GM19397 (cell line): ENCODE results near the gene WNT4.

Experiments
- ATAC-seq: cut with Tn5 transposase; IDR thresholded peaks from one replicate; pipeline ENCODE4 v1.9.1; 2021; ENCODE audit warnings: mild to moderate bottlenecking, moderate library complexity; ENCODE audit not compliant: unreplicated experiment

The WNT4 gene

GRCh38 chr1:22143065-22144033 is at the start of gene WNT4:
WNT4 (minus strand) TSS chr1:22143097; CDS start chr1:22142922, 175 bp downstream.
- no peak for ATAC-seq

DNA sequence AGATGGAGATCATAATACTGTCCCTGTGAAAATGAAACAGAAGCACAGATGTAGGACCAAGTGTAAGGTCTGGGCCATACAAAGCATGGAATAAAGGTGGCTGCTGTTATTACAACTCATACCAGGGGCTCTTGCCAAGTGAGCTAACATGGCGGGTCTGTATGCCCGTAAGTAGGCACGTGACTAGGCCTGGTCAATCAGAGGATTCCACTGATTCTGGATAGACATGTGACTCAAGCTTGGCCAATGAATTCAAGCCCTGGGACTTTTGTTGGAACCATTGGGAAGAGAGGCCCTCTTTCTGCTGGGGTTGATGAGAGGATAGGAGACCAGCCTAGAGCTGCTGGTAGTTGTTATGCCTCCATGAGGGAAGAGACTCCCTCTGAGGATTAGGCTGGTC is 47.8 kb upstream of the WNT4 start:
- ATAC-seq, result no peak

- no peak for ATAC-seq
These were observed 47.4 kb upstream of the WNT4 start for GRCh38 chr1:22190251-22190650.

DNA sequence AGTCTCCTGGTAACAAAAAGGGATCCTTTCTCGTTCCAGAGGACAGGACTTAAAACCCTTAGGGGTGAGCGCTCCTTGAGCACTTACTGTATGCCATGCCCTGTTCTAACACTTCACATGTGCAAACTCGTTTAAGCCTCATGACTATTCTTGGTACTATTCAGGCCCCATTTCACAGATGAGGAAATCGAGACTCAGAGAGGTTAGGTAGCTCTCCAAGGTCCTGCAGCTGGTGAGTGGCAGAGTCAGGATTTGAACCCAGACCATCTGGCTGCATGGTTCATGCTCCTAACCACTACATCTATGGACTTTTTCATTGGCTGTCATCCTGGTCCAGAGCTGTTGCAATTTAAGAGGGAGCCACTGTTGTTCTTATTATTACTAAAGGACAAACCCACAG is 46.7 kb upstream of the WNT4 start:
- ATAC-seq, result no peak

DNA sequence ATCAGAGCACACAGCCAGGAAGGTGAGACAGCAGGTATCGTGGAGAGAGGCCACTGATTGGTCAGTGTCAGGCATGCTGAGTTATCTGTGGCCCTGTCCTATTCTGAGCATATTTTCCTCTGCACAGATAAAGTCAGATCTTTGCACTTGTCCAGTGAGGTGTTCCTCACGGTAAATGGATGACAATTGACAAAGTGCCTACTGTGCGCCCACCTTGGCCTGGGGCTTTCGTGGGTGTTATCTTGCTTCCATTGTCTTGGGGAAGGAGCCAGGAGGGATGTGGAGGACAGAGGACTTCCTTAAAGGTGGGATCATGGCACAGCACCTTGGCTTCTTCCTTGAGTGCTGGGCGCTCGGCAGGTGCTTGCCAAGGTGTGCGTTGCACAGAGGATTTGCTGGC is 46.0 kb upstream of the WNT4 start:
- no peak for ATAC-seq

GRCh38 chr1:22188436-22188835 is 45.5 kb upstream of the WNT4 start:
- ATAC-seq, result no peak

DNA sequence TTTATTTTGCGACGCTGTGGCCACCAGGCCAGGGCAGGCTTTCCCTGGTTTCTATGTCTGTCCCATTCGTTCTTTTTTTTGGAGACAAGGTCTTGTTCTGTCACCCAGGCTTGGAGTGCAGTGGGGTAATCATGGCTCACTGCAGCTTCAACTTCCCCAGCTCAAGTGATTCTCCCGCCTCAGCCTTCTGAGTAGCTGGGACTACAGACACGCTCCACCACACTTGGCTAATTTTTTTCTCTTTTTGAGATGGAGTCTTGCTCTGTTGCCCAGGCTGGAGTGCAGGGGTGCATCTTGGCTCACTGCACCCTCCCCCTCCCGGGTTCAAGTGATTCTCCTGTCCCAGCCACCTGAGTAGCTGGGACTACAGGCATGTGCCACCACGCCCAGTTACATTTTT is 43.4 kb upstream of the WNT4 start:
- ATAC-seq, result no peak

DNA sequence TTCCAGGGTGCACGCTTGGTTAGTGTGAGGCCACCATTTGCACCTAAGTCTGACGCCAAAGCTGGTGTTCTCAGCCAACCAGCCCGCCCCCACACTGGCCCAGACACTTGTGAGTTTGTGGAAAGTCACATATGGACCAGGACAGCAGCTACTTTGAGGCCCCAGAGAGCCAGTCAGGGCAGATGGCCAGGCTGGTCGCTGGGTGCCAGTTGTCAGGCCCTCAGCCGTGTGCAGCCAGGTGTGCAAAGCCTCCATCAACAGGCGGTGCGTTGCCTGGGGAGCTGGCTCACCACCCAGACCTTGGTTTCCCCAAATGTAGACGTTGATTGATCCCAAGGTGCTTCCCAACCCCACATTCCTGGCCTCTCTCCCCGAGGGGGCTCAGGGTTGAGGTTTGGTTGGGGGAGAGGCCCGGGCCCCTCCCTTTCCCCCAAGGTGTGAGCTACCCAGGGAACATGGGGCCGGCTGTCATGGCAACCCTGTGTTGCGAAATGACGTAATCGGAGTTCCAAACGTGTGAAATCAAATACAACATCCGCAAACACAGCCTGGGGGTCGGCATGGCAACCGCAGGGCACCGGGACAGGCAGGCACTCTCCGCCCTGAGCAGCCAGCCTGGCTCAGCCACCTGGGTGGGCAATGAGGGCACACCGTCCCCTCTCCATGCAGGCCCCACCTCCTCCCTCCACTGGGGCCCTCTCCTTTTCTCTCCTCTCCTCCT is 42.2 kb upstream of the WNT4 start:
- ATAC-seq, result no peak

DNA sequence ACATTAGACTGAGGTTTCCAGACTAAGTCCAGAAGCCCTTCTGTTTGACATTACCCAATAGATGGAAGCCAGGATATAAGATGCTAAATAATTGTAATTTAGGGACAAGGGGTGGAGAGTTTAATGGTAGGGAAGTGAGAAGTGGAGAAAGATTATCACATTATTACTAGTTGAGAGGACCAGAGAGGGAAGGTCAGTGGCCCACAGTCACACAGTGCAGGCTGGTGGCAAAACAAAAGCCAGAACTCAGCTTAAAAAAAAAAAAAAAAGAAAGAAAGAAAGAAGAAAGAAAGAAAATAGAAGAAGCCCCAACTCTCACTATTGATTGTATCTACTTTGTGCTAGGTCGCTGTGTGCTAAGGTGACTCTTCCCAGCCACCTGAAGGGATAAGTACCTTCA is 41.6 kb upstream of the WNT4 start:
- no peak for ATAC-seq

- no peak for ATAC-seq
These were observed 39.8 kb upstream of the WNT4 start for GRCh38 chr1:22182715-22183114.

- no peak for ATAC-seq
These were observed 36.4 kb upstream of the WNT4 start for GRCh38 chr1:22179197-22179803.

DNA sequence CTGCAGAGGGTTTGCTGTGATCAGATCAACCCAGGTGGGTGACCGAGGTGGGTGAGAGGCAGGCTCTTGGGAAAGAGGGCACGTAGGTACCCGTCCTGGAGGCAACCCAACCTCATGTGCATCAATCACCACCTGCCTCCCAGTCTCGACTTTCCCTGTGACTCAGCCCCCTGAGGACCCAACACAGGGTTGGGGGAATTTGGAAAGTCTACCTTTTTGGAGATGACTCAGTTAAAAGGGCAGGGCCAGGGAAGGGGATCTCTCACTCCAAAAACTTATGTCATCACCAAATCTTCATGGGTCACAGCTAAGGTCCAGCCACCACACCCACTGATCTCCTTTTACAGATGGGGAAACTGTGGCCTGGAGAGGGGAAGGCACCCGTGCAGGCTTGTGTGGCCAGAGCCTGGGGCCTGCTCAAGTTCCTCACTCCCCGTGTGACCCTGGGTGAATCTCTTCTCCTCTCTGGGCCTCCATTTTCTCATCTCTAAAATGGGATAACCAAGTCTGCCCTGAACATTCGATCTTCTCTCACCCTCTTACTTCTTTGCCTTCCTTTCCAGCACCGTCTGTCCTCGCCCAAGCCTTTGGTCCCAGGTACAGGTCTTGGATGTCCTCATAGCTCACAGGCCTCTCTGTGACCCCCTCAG is 34.6 kb upstream of the WNT4 start:
- no peak for ATAC-seq

GRCh38 chr1:22176258-22176657 is 33.4 kb upstream of the WNT4 start:
- ATAC-seq, result peak; percentile 51

GRCh38 chr1:22174446-22175220 is 31.7 kb upstream of the WNT4 start:
- ATAC-seq, result no peak

GRCh38 chr1:22171951-22172715 is 29.2 kb upstream of the WNT4 start:
- no peak for ATAC-seq

GRCh38 chr1:22169816-22170215 is 26.9 kb upstream of the WNT4 start:
- no peak for ATAC-seq

DNA sequence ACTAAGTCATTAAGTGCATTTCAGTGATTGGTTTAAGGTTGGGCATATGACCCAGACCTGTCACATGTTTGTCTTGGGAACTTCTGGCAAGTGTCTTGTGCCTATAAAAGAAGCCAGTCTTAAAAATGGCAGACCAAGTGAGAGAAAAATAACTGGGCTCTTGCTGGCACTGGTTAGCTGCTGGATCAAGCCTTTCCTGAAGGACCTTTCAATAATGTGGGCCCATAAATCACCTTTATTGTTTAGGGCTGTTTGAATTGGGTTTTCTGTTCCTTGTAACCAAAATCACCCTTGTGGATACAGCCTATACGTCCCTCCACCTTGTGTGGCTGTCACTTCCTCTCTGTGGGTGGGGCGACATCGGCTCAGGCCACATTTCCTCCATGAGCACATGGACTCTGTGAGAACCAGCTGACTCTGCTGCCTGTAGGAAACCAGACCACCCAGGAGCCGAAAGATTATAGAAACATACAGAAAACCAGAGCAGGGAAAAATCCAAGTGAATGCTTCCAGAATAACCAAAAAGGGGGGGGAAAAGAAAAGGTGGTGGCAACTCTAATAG is 25.6 kb upstream of the WNT4 start:
- ATAC-seq, result no peak

GRCh38 chr1:22166439-22166838 is 23.5 kb upstream of the WNT4 start:
- no peak for ATAC-seq
